Sigmoid colon (tissue), 7 donors: ENCODE data around the gene GDF11. TPM values are rescaled to one million over a fixed set of nuclear protein-coding genes. Genes with fewer than 3 reads are reported as not detected.

Source experiments
- DNase-seq: peaks from one replicate; pipeline ENCODE4 v3.0.0-alpha.2; 2019
- H3K27ac ChIP-seq, 4 donors: fragments of 200-600 bp; sonication (generic); one replicate each; pipeline ENCODE4 v1.5.1; 2016 to 2019; ENCODE audit warnings: mild to moderate bottlenecking in 1 of 4
- H3K27me3 ChIP-seq, 3 donors: fragments of 200-600 bp; sonication (generic); one replicate each; pipeline ENCODE4 v1.5.1; 2019; ENCODE audit warnings: mild to moderate bottlenecking in 1 of 3
- H3K36me3 ChIP-seq, 4 donors: fragments of 200-600 bp; sonication (generic); one replicate each; pipeline ENCODE4 v1.5.1; 2016 to 2019
- H3K4me1 ChIP-seq, 4 donors: fragments of 200-600 bp; sonication (generic); one replicate each; pipeline ENCODE4 v1.5.1; 2017 to 2019
- H3K4me3 ChIP-seq, 4 donors: fragments of 200-600 bp; sonication (generic); one replicate each; pipeline ENCODE4 v1.5.1; 2017 to 2019; ENCODE audit warnings: mild to moderate bottlenecking in 2 of 4, moderate library complexity in 1 of 4
- H3K9me3 ChIP-seq, 4 donors: fragments of 200-600 bp in 3 of 4; sonication (generic) in 3 of 4; one replicate each; pipeline versions ENCODE4 v1.5.1 to v1.6.1; 2013 to 2019
- EP300 ChIP-seq, 4 donors: sonication (generic); formaldehyde crosslinking; IDR thresholded peaks; one replicate each; pipeline ENCODE4 v1.6.1; 2017; ENCODE audit warnings: antibody characterized with exemption in 4 of 4
- POLR2A ChIP-seq, 2 donors: fragments of 450-650 bp; IDR thresholded peaks; one replicate each; pipeline ENCODE4 v1.6.1; 2016; ENCODE audit warnings: antibody characterized with exemption in 2 of 2, mild to moderate bottlenecking in 2 of 2, moderate library complexity in 2 of 2
- POLR2AphosphoS5 ChIP-seq, 4 donors: sonication (generic); formaldehyde crosslinking; IDR thresholded peaks; one replicate each; pipeline ENCODE4 v1.6.1; 2017; ENCODE audit warnings: antibody characterized with exemption in 4 of 4
- WGBS, 2 donors: extraction: QIAGEN DNeasy Blood & Tissue Kit; methylation state at CpG; one replicate each; pipeline ENCODE4 v1.1.7; 2013; 5-methylcytosine and 5-hydroxymethylcytosine counted together
- intact Hi-C: fragments of 100-400 bp; cut with DNase I; formaldehyde crosslinking; loops from one replicate; pipeline ENCODE4 v1.15.1; 2023
- polyA plus RNA-seq, 3 donors: library from polyadenylated mRNA; stranded (reverse); fragments of 200-250 nt; gene quantifications; one replicate each; pipeline ENCODE4 v1.2.3, GENCODE V29; 2013
- total RNA-seq, 4 donors: library from RNA; depleted of rRNA; stranded (reverse); fragments of >200 nt; gene quantifications; one replicate each; pipeline ENCODE4 v1.1.0, GENCODE V29; 2016
- TF ChIP-seq, protein P1 (sequence below), 4 experiments: fragments of 450-650 bp in 3 of 4; fragments of 200-600 bp in 1 of 4; IDR thresholded peaks; one replicate each; pipeline ENCODE4 v1.5.1; 2016 to 2019; ENCODE audit warnings: antibody characterized with exemption in 4 of 4, mild to moderate bottlenecking in 3 of 4, moderate library complexity in 2 of 4
- donor health status: healthy with polysubstance abuse.
- donor health status: Bipolar disorder and iron deficiency.
- donor health status: healthy.

Gene GDF11
- total and polyA plus RNA-seq, 7 donors: 1.2 to 12.2 (median 4.3) TPM

DNA sequence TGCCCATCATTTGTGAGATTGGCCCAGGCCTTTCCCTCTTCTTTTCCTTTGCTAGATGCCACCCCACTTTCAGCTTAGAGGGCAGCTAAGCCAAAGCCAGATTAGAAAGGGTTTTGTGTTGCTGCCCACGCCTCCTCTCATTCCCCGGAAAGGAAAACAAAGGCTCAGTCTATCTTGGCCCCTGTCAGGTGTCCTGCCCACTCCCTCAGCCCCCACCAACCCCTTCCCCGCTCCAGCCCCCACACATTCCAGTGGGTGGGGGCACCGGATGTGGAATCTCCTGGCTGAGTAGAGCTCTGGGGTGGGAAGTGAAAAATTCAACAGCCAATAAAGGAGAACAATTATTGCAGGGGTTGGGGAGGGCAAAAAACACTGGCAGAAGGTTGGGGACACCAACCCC, 24.9 kb upstream of the GDF11 start:
- Histone ChIP-seq H3K4me1 (peaks cover 0 to 84% (median 80%) of the 10 kb centered on the region in 4 donors), H3K4me3 (no peak overlapping the region), H3K9me3 (no peaks in the 10 kb centered on the region), H3K27me3 (no peaks in the 10 kb centered on the region), H3K27ac (peak overlapping the region; percentile 100), H3K36me3 (no peaks in the 10 kb centered on the region)
- TF ChIP-seq EP300 (IDR thresholded peaks at IDR 0.05) (no peak), POLR2A (IDR thresholded peaks at IDR 0.05) (no peak), POLR2AphosphoS5 (IDR thresholded peaks at IDR 0.05) (no peak)
- TF ChIP-seq, protein P1, sequence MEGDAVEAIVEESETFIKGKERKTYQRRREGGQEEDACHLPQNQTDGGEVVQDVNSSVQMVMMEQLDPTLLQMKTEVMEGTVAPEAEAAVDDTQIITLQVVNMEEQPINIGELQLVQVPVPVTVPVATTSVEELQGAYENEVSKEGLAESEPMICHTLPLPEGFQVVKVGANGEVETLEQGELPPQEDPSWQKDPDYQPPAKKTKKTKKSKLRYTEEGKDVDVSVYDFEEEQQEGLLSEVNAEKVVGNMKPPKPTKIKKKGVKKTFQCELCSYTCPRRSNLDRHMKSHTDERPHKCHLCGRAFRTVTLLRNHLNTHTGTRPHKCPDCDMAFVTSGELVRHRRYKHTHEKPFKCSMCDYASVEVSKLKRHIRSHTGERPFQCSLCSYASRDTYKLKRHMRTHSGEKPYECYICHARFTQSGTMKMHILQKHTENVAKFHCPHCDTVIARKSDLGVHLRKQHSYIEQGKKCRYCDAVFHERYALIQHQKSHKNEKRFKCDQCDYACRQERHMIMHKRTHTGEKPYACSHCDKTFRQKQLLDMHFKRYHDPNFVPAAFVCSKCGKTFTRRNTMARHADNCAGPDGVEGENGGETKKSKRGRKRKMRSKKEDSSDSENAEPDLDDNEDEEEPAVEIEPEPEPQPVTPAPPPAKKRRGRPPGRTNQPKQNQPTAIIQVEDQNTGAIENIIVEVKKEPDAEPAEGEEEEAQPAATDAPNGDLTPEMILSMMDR (IDR thresholded peaks at IDR 0.05): no peak
- DNase-seq: no peak
- intact Hi-C loops: no loop called here
- WGBS, 2 donors: 34 to 63% methylated on average over 4 of the region's 4 CpGs

DNA sequence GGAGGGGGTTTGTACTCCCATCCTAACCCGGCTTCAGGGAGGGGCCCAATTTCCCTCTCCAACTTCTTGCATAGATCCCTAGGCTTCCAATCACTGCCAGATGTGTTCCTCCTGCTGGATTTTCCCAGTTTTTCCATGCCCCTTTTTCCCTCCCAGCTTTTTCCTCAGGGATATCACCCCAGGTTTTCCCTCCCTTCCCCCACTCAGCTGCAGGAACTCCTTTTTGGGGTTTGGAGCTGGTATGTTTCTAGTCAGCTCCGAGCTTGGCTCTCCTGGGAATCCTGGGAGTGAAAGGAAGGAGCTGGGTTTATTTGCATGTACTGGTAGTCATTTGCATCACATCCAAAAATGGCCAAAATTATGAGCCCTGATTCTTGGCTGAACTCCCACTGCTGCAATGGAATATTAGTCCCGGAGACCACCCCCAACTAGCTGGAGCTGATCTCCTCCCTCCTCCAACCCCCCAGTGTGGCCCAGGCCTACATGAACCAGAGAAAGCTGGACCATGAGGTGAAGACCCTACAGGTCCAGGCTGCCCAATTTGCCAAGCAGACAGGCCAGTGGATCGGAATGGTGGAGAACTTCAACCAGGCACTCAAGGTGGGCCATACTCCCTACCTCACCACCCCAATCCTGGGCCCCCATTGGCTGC, 24.2 kb upstream of the GDF11 start:
- Histone ChIP-seq H3K9me3 (no peaks in the 10 kb centered on the region), H3K4me1 (peaks cover 0 to 85% (median 81%) of the 10 kb centered on the region in 4 donors), H3K36me3 (peaks cover 0 to under 1% (median 0%) of the 10 kb centered on the region in 4 donors), H3K27me3 (no peaks in the 10 kb centered on the region), H3K4me3 (no peak overlapping the region), H3K27ac (peak overlapping the region; percentile 100)
- TF ChIP-seq POLR2A (IDR thresholded peaks at IDR 0.05) (no peak), EP300 (IDR thresholded peaks at IDR 0.05) (no peak), POLR2AphosphoS5 (IDR thresholded peaks at IDR 0.05) (no peak)
- TF ChIP-seq, protein P1 (IDR thresholded peaks at IDR 0.05): no peak
- intact Hi-C loops: no loop called here
- DNase-seq: no peak
- 81 to 83% methylated on average over 4 of the region's 4 CpGs for WGBS, 2 donors

DNA sequence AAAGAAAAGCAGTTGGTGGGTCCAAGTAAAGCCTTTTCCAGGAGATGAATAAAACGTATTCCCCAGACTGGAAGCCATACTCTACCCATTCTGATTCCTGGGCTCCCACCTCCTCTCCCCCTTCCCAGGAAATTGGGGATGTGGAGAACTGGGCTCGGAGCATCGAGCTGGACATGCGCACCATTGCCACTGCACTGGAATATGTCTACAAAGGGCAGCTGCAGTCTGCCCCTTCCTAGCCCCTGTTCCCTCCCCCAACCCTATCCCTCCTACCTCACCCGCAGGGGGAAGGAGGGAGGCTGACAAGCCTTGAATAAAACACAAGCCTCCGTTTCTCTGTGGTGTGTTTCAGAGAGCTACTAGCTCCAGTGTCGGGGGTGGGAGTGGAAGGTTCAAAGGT, 23.6 kb upstream of the GDF11 start:
- Histone ChIP-seq H3K27ac (peak overlapping the region; percentile 100), H3K4me1 (peaks cover 0 to 91% (median 85%) of the 10 kb centered on the region in 4 donors)

DNA sequence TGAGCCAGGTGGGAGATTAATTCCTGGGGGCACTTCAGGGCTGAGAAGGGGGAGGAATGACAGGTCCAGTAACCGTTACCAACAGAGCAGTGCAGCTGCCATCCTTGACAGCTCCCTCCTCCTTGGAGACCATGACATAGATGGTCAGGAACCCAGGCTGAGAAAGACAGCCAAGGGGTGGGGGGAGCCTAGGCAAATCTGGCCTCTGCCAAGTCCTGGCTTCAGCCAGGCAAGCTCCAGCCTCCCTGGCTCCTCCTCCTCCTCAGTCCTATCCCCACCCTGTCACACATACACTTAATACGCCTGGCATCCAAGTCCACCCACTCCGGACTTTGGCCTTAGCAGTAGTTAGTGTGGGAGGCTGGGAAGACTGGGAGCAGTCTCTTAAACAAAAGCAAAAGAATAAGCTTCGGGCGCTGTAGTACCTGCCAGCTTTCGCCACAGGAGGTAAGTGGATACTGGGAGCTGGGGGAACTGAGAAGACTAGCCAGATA, 22.8 kb upstream of the GDF11 start, which contains the start of gene RDH5:
Gene RDH5, plus strand, starts transcription at position 323 of the 494 bp plus-strand sequence. CDS start 792 bp downstream, outside the sequence.
- intact Hi-C loops: no loop called here
- Histone ChIP-seq H3K27me3 (no peaks in the 10 kb centered on the region), H3K4me1 (peaks cover 0 to 91% (median 85%) of the 10 kb centered on the region in 4 donors)

More for the DNA sequence above, 23.6 kb upstream of the GDF11 start:
- TF ChIP-seq EP300 (IDR thresholded peaks at IDR 0.05) (no peak), POLR2AphosphoS5 (IDR thresholded peaks at IDR 0.05) (no peak), POLR2A (IDR thresholded peaks at IDR 0.05) (no peak)
- TF ChIP-seq, protein P1 (IDR thresholded peaks at IDR 0.05): no peak
- H3K36me3 ChIP-seq: peaks cover 2 to 6% (median 5%) of the 10 kb centered on the region in 4 donors
- no peak for DNase-seq
- no peaks in the 10 kb centered on the region for H3K27me3 ChIP-seq
- 60 to 76% methylated on average over 7 of the region's 7 CpGs for WGBS, 2 donors
- H3K4me3 ChIP-seq: no peak overlapping the region
- intact Hi-C loops: no loop called here
- H3K9me3 ChIP-seq: no peaks in the 10 kb centered on the region

More for the DNA sequence above, 22.8 kb upstream of the GDF11 start, which contains the start of gene RDH5:
- Histone ChIP-seq H3K36me3 (peaks cover 8 to 14% (median 10%) of the 10 kb centered on the region in 4 donors), H3K4me3 (peak within 1 kb of the TSS in 3 of 4 donors; percentile 22 to 31 (median 24)), H3K27ac (peak within 1 kb of the TSS; percentile 100), H3K9me3 (no peaks in the 10 kb centered on the region)
- TF ChIP-seq, protein P1 (IDR thresholded peaks at IDR 0.05): no peak
- TF ChIP-seq EP300 (IDR thresholded peaks at IDR 0.05) (peak in 2 of 4 donors; percentile 41 to 72), POLR2AphosphoS5 (IDR thresholded peaks at IDR 0.05) (peak; percentile 62 to 87 (median 83)), POLR2A (IDR thresholded peaks at IDR 0.05) (peak; percentile 62 to 72)
- DNase-seq: peak; percentile 93
- WGBS, 2 donors: 12 to 50% methylated on average over 6 of the region's 6 CpGs
